Hepatocyte (in vitro differentiated cells): Measurements from ENCODE around the gene SYT15B.
"Not testable (repeated sequence)": the region's sequence is repeated elsewhere in the genome, so short reads cannot be mapped to it uniquely, and the experiment has no call there.

ENCODE experiments used
- CTCF ChIP-seq: fragments of 200-600 bp; sonication (generic); IDR thresholded peaks from 2 replicates; pipeline ENCODE4 v1.5.1; 2016; ENCODE audit warnings: antibody characterized with exemption, mild to moderate bottlenecking; ENCODE audit not compliant: poor library complexity
- EZH2 ChIP-seq: fragments of 200-600 bp; sonication (generic); IDR thresholded peaks from 2 replicates; pipeline ENCODE4 v1.6.1; 2016; ENCODE audit warnings: antibody characterized with exemption, mild to moderate bottlenecking, borderline replicate concordance
- EZH2phosphoT487 ChIP-seq: fragments of 200-600 bp; sonication (generic); IDR thresholded peaks from one replicate; pipeline ENCODE4 v1.6.1; 2018; ENCODE audit warnings: antibody characterized with exemption, mild to moderate bottlenecking, low read depth, moderate library complexity; ENCODE audit not compliant: unreplicated experiment, severe bottlenecking

GRCh38 chr10:47751821-47752220 is 11.6 kb downstream of the SYT15B start:
- not testable (repeated sequence) for TF ChIP-seq EZH2, CTCF, EZH2phosphoT487
